Measurements from ENCODE around the gene MPZ.
"Not testable (repeated sequence)": the region's sequence is repeated elsewhere in the genome, so short reads cannot be mapped to it uniquely, and the experiment has no call there.

MPZ gene

DNA sequence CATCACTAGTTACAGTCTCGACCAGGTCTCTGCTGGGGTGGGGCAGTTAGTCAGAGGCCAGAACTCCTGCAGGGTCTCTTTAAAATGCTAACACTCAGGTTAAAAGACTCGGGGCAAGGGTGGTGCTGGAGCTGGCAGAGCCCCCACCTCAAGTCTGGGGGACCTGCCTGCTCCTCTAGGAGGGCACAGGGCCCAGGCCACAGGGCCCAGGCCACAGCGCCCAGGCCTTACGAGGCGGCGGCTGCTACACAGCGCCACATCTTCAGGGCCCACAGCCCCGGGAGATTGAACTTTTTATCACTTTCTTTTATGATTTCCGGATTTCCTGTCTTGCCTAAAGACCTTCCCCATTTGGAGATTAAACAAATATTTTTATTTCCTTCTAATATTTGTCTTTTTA, 10.4 kb downstream of the MPZ start:
- DNase-seq (ENCODE audit: low read depth), result no peak

GRCh38 chr1:161298116-161298515, 11.7 kb downstream of the MPZ start:
- no peak for DNase-seq (ENCODE audit: low read depth)

DNA sequence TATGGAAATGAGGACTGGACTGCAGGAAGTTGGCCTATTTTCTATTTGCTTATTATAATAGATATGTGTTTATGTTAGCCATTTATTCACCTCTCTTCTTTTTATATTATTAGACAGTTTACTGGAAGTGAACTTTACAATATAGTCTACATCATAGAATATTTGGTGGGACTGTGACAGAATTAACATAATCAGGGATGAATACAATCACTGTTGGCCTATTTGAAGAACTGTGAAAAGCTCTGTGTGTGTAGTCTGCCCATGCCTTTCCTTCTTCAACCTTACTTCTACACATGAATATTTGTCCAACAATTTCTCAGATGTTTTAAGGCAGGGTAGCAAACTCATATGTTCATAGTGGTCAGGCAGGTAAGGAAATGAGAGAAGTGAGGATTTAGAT, 12.4 kb downstream of the MPZ start:
- DNase-seq (ENCODE audit: low read depth), result no peak

DNA sequence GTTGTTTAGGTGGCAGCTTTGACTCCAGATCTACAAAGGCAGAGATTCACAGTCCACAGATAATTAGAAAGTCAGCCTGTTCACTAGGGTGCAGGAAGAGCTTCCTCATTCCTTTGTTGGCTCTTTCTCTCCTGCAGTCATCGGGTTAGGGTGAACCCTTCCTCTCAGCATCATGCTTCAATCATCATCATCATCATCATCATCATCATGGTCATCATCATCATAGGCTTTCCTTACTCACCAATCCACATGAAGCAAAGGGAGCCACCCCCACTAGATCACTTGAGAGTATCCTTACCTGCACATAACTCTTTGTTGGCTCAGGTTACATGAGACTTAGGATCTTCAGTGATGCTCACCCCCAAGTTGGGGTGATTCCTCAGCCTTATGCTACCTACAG, 19.0 kb downstream of the MPZ start:
- no peak for DNase-seq (ENCODE audit: low read depth)

- DNase-seq (ENCODE audit: low read depth), result no peak
Measured at GRCh38 chr1:161287482-161288054, 22.2 kb downstream of the MPZ start.

DNA sequence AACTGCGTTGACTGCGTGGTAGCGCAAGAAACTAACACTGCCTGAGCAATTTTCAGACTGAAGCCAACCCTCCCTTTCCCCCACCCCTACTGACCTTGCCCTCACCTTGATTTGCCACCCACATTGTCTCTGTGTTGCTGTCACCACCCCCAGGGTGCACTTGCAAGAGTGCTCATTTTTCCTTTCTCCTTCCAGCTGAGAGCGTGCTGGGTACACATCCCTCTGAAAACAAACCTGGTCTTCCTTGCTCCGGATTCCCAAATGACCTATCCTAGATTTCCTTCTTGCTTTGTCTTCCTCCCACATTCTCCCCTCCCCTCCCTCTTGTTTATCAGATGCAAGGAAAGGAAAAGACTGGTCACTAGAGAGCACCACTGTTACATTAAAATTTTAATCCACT, 24.2 kb downstream of the MPZ start:
- no peak for DNase-seq (ENCODE audit: low read depth)

DNA sequence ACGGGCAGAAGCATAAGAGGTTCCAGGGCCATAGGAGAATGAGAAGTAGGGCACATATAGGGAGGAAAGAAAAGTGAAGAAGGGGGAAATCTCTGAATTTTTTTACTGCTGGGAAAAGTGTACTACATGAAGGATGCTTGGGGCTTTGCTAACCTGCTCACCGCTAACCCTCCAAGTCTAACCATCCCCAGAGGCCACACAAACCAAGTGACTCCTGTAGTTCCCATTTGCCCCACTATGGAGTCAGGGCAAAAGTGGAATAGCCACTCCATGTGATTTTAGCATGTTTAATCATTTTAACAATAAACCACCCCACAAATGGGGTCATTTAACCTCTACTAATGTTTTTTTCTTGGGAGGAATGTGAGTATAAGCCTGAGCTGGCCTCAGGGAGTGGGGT, 24.7 kb downstream of the MPZ start:
- no peak for DNase-seq (ENCODE audit: low read depth)

- DNase-seq (ENCODE audit: low read depth), result no peak
Measured at GRCh38 chr1:161282991-161283390, 26.8 kb downstream of the MPZ start.

DNA sequence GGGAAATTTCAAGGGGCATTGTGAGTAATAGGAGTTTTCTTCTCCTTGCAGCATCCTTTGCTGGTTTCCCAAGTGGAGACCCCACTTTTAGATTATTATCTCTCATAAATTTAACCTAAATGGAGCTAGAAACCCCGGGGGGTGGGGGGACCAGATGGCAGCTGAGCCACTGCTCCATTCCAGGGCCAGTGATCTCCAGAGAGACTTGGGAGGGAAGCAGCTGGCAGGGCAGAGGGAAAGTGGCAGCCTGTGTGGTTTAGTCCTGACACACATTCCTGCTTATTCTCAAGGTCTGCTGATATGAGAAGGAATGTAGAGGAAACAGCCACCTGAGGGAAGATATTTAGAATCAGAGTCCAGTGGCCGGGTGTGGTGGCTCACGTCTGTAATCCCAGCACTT, 34.9 kb downstream of the MPZ start:
- DNase-seq (ENCODE audit: low read depth), result no peak

- DNase-seq (ENCODE audit: low read depth), result no peak
Measured at GRCh38 chr1:161273402-161273801, 36.4 kb downstream of the MPZ start.

DNA sequence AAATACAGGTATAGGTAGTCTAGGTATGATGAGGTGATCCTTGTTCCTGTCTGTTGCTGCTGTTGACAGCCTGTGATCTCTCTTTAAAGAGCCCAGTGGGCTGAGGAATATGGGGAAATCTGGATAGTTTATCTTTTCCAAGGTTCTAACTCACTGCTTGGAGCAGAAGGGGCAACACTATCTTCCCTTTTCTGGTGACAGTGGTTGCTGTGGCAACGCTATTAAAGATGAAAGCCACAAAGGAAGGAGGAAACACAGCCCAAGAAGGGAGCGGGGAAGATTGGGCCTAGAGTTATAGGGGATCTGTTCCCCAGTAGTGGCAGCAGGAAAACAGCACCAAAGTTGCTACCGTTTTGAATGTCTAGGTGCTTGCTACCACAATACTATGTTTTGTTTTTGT, 42.4 kb downstream of the MPZ start:
- no peak for DNase-seq (ENCODE audit: low read depth)

DNA sequence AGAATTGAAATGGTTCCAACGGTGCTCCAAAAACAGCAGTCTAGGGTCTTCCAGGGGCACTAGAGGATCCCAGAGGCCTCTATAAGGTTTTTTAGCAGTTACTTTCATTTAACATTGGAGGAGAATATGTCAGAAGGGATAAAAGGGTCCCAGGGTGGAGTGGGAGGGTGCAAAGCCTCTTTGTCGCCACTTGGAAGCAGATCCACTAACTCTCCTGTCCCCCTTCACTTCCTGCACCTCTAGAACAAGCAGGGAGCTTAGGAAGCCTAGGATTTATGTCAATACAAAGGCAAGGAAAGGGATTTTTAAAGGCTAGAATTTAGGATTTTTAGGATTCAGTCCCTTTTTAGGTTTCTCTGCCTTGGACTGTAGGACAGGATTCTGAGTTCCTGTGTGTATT, 42.9 kb downstream of the MPZ start:
- DNase-seq (ENCODE audit: low read depth), result no peak

DNA sequence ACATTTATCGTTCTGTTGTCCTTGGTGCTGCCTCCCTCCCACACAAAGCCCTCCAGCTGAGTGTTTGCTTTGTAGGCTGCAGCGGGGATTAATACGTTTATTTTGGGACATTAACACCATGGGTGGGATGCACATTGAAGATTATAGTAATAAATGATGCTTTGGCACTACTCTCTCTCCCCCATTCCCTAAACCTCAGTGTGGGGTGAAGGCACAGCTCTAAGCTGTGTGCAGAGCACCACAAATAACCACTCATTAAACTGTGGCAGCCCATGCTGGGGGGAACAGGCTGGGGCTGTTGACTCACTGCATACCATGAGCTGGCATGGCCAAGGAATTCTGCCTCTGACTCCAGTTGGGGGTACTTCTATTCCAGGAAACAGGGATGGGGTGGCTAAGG, 43.6 kb downstream of the MPZ start:
- no peak for DNase-seq (ENCODE audit: low read depth)

DNA sequence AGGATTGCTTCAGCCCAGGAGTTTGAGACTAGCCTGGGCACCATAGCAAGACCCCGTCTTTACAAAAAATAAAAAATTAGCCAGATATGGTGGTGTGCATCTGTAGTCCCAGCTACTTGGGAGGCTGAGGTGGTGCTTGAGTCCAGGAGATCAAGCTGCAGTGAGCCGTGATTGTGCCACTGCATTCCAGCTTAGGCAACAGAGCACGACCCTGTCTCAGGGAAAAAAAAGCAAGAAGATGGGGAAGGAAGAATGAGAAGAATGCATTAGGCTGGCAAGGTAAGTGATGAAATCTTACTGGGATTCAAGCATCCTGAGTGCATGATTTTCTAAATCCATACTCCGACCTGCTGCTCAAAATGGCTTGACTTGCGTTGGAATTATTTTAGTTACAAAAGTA, 44.5 kb downstream of the MPZ start:
- no peak for DNase-seq (ENCODE audit: low read depth)

GRCh38 chr1:161261261-161262235, 48.2 kb downstream of the MPZ start:
- no peak for DNase-seq (ENCODE audit: low read depth)

GRCh38 chr1:161260376-161261260, 49.1 kb downstream of the MPZ start:
- no peak for DNase-seq (ENCODE audit: low read depth)

DNA sequence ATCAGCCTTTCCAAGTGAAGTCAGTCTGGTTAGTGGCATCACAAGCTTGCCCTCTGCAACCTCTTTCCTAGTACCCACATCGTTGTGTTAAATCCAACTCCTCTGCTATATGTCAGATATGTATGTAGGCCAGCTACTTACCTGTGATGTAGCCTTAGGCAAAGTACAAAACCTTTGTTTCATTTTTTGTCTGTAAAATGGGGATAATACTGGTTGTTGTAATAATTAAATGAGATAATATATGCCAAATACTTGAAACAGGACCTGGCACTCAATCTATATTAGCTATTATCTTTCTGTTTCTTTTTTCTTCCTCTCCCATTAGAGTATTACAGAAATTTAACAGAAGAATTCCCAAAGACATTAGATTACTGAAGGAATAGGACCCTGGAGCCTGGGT, 50.0 kb downstream of the MPZ start:
- no peak for DNase-seq (ENCODE audit: low read depth)

DNA sequence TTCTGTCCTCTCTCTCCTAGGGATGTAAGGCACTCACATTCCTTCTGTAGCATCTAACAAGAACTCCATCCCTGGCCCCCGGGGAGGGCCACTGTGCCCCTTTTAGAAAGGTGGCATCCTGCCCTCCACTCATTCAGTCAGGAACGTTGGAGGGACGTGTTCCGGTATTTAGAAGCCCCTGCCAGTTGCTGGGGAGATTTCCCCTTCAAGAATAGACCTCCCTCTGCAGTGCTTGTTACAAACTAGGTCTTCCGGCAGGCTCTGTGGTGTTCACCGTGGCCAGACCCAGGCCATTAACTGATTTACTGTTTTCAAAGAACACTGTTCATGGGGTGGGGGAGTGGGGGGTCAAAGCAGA, 50.4 kb downstream of the MPZ start:
- DNase-seq (ENCODE audit: low read depth), result no peak

- DNase-seq (ENCODE audit: low read depth), result peak; percentile 4
Measured at GRCh38 chr1:161258439-161259344, 51.1 kb downstream of the MPZ start, which contains the start of gene PCP4L1. Gene PCP4L1 (plus strand): TSS chr1:161258745. CDS start chr1:161258975, 230 bp downstream.

DNA sequence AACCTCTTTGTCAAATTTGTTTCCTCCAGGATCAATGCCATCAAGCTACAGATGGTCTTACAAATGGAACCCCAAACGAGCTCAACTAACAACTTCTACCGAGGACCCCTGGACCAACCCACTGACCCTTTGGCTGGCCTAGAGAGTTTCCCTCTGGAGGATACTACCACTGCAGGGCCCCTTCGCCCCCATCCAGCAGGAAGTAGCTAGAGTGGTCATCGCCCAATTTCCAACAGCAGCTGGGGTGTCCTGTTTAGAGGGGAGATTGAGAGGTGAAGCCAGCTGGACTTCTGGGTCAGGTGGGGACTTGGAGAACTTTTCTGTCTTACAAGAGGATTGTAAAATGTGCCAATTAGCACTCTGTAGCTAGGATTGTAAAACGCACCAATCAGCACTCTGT, 52.7 kb downstream of the MPZ start:
- not testable (repeated sequence) for DNase-seq (ENCODE audit: low read depth)

DNA sequence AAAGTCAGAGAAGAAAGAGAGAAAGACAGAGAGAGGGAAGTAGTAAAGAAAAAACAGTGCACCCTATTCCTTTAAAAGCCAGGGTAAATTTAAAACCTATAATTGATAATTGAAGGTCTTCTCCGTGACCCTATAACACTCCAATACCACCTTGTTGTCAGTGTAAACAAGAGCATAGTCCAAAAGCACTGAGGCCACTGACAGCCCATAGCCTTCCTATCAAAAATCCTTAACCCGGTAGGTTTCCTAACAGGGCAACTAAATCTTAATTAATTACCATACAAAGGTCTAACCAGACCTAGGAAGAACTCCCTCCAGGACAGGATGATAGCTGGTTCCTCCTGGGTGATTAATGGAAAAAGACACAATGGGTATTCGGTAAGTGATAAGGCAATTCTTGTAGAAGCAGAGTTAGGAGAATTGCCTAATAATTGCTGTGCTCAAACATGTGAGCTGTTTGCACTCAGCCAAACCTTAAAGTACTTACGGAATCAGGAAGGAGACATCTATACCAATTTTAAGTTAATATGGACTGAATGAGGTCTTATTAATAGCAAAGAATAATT, 53.7 kb downstream of the MPZ start:
- DNase-seq (ENCODE audit: low read depth), result not testable (repeated sequence)
